Measurements from ENCODE around the gene ITPR3.

ITPR3 gene

GRCh38 chr6:33620856-33621710 lies at the start of gene ITPR3:
Gene ITPR3, plus strand, starts transcription at chr6:33621322. Its CDS starts 281 bp downstream, at chr6:33621603.
- no peaks in the 10 kb centered on the region for H3K27me3 Mint-ChIP-seq
- peak; percentile 77 to 80 for DNase-seq
- peaks cover 57% of the 10 kb centered on the region for H3K4me1 Mint-ChIP-seq

GRCh38 chr6:33571637-33572316 lies 49.3 kb upstream of the ITPR3 start:
- Mint-ChIP-seq H3K4me3 (peak overlapping the region; percentile 83 to 85), H3K27ac (peak overlapping the region; percentile 96 to 99), H3K9me3 (peaks cover 0 to 5% of the 10 kb centered on the region in 2 donors), H3K4me1 (peaks cover 60% of the 10 kb centered on the region), H3K27me3 (no peaks in the 10 kb centered on the region)
- DNase-seq, result no peak
- no peak for ATAC-seq

More at GRCh38 chr6:33620856-33621710, at the start of gene ITPR3:
- peak; percentile 91 for ATAC-seq
- Mint-ChIP-seq H3K9me3 (no peaks in the 10 kb centered on the region), H3K4me3 (peak within 1 kb of the TSS; percentile 94 to 97), H3K27ac (peak within 1 kb of the TSS; percentile 94 to 96)

GRCh38 chr6:33575211-33575610 lies 45.9 kb upstream of the ITPR3 start:
- peaks cover 57% of the 10 kb centered on the region for H3K4me1 Mint-ChIP-seq
- ATAC-seq, result no peak
- peak overlapping the region in 1 of 2 donors; percentile 80 for H3K27ac Mint-ChIP-seq
- H3K4me3 Mint-ChIP-seq, result no peak overlapping the region
- no peak for DNase-seq
- no peaks in the 10 kb centered on the region for H3K9me3 Mint-ChIP-seq
- no peaks in the 10 kb centered on the region for H3K27me3 Mint-ChIP-seq

- ATAC-seq, result no peak
- H3K4me3 Mint-ChIP-seq, result no peak overlapping the region
- no peak for DNase-seq
- no peaks in the 10 kb centered on the region for H3K27me3 Mint-ChIP-seq
- no peaks in the 10 kb centered on the region for H3K9me3 Mint-ChIP-seq
- H3K27ac Mint-ChIP-seq, result peak overlapping the region in 1 of 2 donors; percentile 27
- peaks cover 53% of the 10 kb centered on the region for H3K4me1 Mint-ChIP-seq
These were observed 44.5 kb upstream of the ITPR3 start for GRCh38 chr6:33576668-33577067.

- no peak for DNase-seq
- Mint-ChIP-seq H3K27me3 (no peaks in the 10 kb centered on the region), H3K4me1 (peaks cover 48% of the 10 kb centered on the region), H3K27ac (peak overlapping the region; percentile 61 to 92), H3K4me3 (peak overlapping the region; percentile 91), H3K9me3 (no peaks in the 10 kb centered on the region)
- no peak for ATAC-seq
These were observed 44.0 kb upstream of the ITPR3 start for GRCh38 chr6:33577106-33577535.

- Mint-ChIP-seq H3K4me1 (peaks cover 43% of the 10 kb centered on the region), H3K27ac (no peak overlapping the region), H3K9me3 (no peaks in the 10 kb centered on the region), H3K4me3 (peak overlapping the region; percentile 91), H3K27me3 (no peaks in the 10 kb centered on the region)
- no peak for ATAC-seq
- no peak for DNase-seq
These were observed 43.4 kb upstream of the ITPR3 start for GRCh38 chr6:33577718-33578117.

- Mint-ChIP-seq H3K27me3 (no peaks in the 10 kb centered on the region), H3K9me3 (no peaks in the 10 kb centered on the region), H3K27ac (peak overlapping the region; percentile 91), H3K4me3 (peak overlapping the region; percentile 91), H3K4me1 (peaks cover 43% of the 10 kb centered on the region)
- DNase-seq (no peak), ATAC-seq (no peak)
These were observed 43.0 kb upstream of the ITPR3 start for GRCh38 chr6:33578164-33578563.

- Mint-ChIP-seq H3K4me3 (peak overlapping the region; percentile 91), H3K4me1 (peaks cover 47% of the 10 kb centered on the region), H3K9me3 (no peaks in the 10 kb centered on the region), H3K27ac (peak overlapping the region; percentile 91), H3K27me3 (no peaks in the 10 kb centered on the region)
- DNase-seq (peak in 1 of 2 donors; percentile 56), ATAC-seq (peak; percentile 60)
These were observed 42.5 kb upstream of the ITPR3 start for GRCh38 chr6:33578588-33579011.

- ATAC-seq, result peak; percentile 95
- H3K27ac Mint-ChIP-seq, result peak within 1 kb of the TSS; percentile 91
- DNase-seq, result peak; percentile 73 to 82
- H3K4me3 Mint-ChIP-seq, result peak within 1 kb of the TSS; percentile 91
- no peaks in the 10 kb centered on the region for H3K9me3 Mint-ChIP-seq
- peaks cover 59% of the 10 kb centered on the region for H3K4me1 Mint-ChIP-seq
- H3K27me3 Mint-ChIP-seq, result no peaks in the 10 kb centered on the region
These were observed 41.1 kb upstream of the ITPR3 start, which contains the start of gene BAK1 for GRCh38 chr6:33579828-33580714. Gene BAK1, minus strand, starts transcription at chr6:33580276. Its CDS starts 2,672 bp downstream, at chr6:33577604.

- no peaks in the 10 kb centered on the region for H3K9me3 Mint-ChIP-seq
- no peaks in the 10 kb centered on the region for H3K27me3 Mint-ChIP-seq
- peaks cover 65% of the 10 kb centered on the region for H3K4me1 Mint-ChIP-seq
- H3K27ac Mint-ChIP-seq, result no peak overlapping the region
- ATAC-seq (no peak), DNase-seq (no peak)
- no peak overlapping the region for H3K4me3 Mint-ChIP-seq
These were observed 39.9 kb upstream of the ITPR3 start for GRCh38 chr6:33581186-33581585.

- H3K27ac Mint-ChIP-seq, result no peak overlapping the region
- H3K27me3 Mint-ChIP-seq, result no peaks in the 10 kb centered on the region
- no peak for DNase-seq
- H3K9me3 Mint-ChIP-seq, result no peaks in the 10 kb centered on the region
- H3K4me3 Mint-ChIP-seq, result peak overlapping the region; percentile 9 to 41
- ATAC-seq, result no peak
- peaks cover 44% of the 10 kb centered on the region for H3K4me1 Mint-ChIP-seq
These were observed 37.4 kb upstream of the ITPR3 start for GRCh38 chr6:33583591-33584155.

- Mint-ChIP-seq H3K4me3 (peak overlapping the region; percentile 83 to 86), H3K27me3 (no peaks in the 10 kb centered on the region), H3K4me1 (peaks cover 44% of the 10 kb centered on the region), H3K9me3 (no peaks in the 10 kb centered on the region), H3K27ac (peak overlapping the region; percentile 91 to 96)
- no peak for ATAC-seq
- DNase-seq, result no peak
These were observed 36.3 kb upstream of the ITPR3 start for GRCh38 chr6:33584700-33585402.

- H3K4me1 Mint-ChIP-seq, result peaks cover 45% of the 10 kb centered on the region
- DNase-seq (peak; percentile 86 to 94), ATAC-seq (peak; percentile 88)
- H3K4me3 Mint-ChIP-seq, result peak overlapping the region; percentile 83 to 86
- no peaks in the 10 kb centered on the region for H3K27me3 Mint-ChIP-seq
- peak overlapping the region; percentile 91 to 96 for H3K27ac Mint-ChIP-seq
- no peaks in the 10 kb centered on the region for H3K9me3 Mint-ChIP-seq
These were observed 35.6 kb upstream of the ITPR3 start for GRCh38 chr6:33585403-33586107.
